ENCODE data around the gene GRM5. TPM values are rescaled to one million over a fixed set of nuclear protein-coding genes. Genes with fewer than 3 reads are reported as not detected.
"Not testable (repeated sequence)": the region's sequence is repeated elsewhere in the genome, so short reads cannot be mapped to it uniquely, and the experiment has no call there.

The GRM5 gene
- total RNA-seq, 2 donors from 2014 or later = 1.4 to 8.6 TPM

GRCh38 chr11:89057406-89057805 lies 8.4 kb downstream of the GRM5 start:
- H3K27ac ChIP-seq; H3K9me3 ChIP-seq; H3K36me3 ChIP-seq; DNase-seq (ENCODE audit: low spot score); H3K4me3 ChIP-seq; ATAC-seq (ENCODE audit: insufficient number of reproducible peaks, low FRiP score, low read depth); H3K4me1 ChIP-seq (ENCODE audit: control insufficient read depth in 1 of 2, low read depth in 2 of 2); H3K27me3 ChIP-seq (replicated peaks; ENCODE audit: insufficient read depth): not testable (repeated sequence)

- H3K27me3 ChIP-seq (replicated peaks; ENCODE audit: insufficient read depth) = no peaks in the 10 kb centered on the region
- H3K9me3 ChIP-seq = no peaks in the 10 kb centered on the region
- ATAC-seq (ENCODE audit: insufficient number of reproducible peaks, low FRiP score, low read depth) (no peak), DNase-seq (ENCODE audit: low spot score) (no peak)
- H3K36me3 ChIP-seq = no peaks in the 10 kb centered on the region
- TF ChIP-seq CTCF (IDR thresholded peaks at IDR 0.05) = no peak
- H3K27ac ChIP-seq = no peak overlapping the region
- H3K4me3 ChIP-seq = no peak overlapping the region
- no peaks in the 10 kb centered on the region for H3K4me1 ChIP-seq (ENCODE audit: control insufficient read depth in 1 of 2, low read depth in 2 of 2)
Measured at GRCh38 chr11:89052220-89052619, 13.6 kb downstream of the GRM5 start.

GRCh38 chr11:89047159-89047558 lies 18.6 kb downstream of the GRM5 start:
- H3K27ac ChIP-seq; H3K27me3 ChIP-seq (replicated peaks; ENCODE audit: insufficient read depth); ATAC-seq (ENCODE audit: insufficient number of reproducible peaks, low FRiP score, low read depth); H3K36me3 ChIP-seq; H3K4me1 ChIP-seq (ENCODE audit: control insufficient read depth in 1 of 2, low read depth in 2 of 2); H3K4me3 ChIP-seq; DNase-seq (ENCODE audit: low spot score); H3K9me3 ChIP-seq: not testable (repeated sequence)

- not testable (repeated sequence) for H3K4me1 ChIP-seq (ENCODE audit: control insufficient read depth in 1 of 2, low read depth in 2 of 2); DNase-seq (ENCODE audit: low spot score); H3K4me3 ChIP-seq
Measured at GRCh38 chr11:89043861-89044588, 21.8 kb downstream of the GRM5 start.

GRCh38 chr11:89029671-89030070 lies 36.1 kb downstream of the GRM5 start:
- H3K4me3 ChIP-seq; DNase-seq (ENCODE audit: low spot score); ATAC-seq (ENCODE audit: insufficient number of reproducible peaks, low FRiP score, low read depth); H3K9me3 ChIP-seq; H3K36me3 ChIP-seq; H3K27me3 ChIP-seq (replicated peaks; ENCODE audit: insufficient read depth); H3K27ac ChIP-seq; H3K4me1 ChIP-seq (ENCODE audit: control insufficient read depth in 1 of 2, low read depth in 2 of 2): not testable (repeated sequence)

More at GRCh38 chr11:89043861-89044588, 21.8 kb downstream of the GRM5 start:
- not testable (repeated sequence) for H3K9me3 ChIP-seq; H3K36me3 ChIP-seq; ATAC-seq (ENCODE audit: insufficient number of reproducible peaks, low FRiP score, low read depth); H3K27me3 ChIP-seq (replicated peaks; ENCODE audit: insufficient read depth); H3K27ac ChIP-seq

- Histone ChIP-seq H3K27ac (no peak overlapping the region), H3K4me1 (ENCODE audit: control insufficient read depth in 1 of 2, low read depth in 2 of 2) (no peaks in the 10 kb centered on the region), H3K4me3 (no peak overlapping the region), H3K27me3 (replicated peaks; ENCODE audit: insufficient read depth) (no peaks in the 10 kb centered on the region), H3K9me3 (no peaks in the 10 kb centered on the region), H3K36me3 (no peaks in the 10 kb centered on the region)
- TF ChIP-seq CTCF (IDR thresholded peaks at IDR 0.05) = no peak
- no peak for DNase-seq (ENCODE audit: low spot score)
- no peak for ATAC-seq (ENCODE audit: insufficient number of reproducible peaks, low FRiP score, low read depth)
Measured at GRCh38 chr11:89021339-89021738, 44.4 kb downstream of the GRM5 start.

GRCh38 chr11:89019827-89020547 lies 45.8 kb downstream of the GRM5 start:
- H3K9me3 ChIP-seq; H3K27me3 ChIP-seq (replicated peaks; ENCODE audit: insufficient read depth); ATAC-seq (ENCODE audit: insufficient number of reproducible peaks, low FRiP score, low read depth); H3K4me3 ChIP-seq; DNase-seq (ENCODE audit: low spot score); H3K4me1 ChIP-seq (ENCODE audit: control insufficient read depth in 1 of 2, low read depth in 2 of 2); H3K27ac ChIP-seq; H3K36me3 ChIP-seq: not testable (repeated sequence)

Data from thoracic aorta (tissue), 2 donors.